GM12878 (cell line): ENCODE results near the gene HSPA12B. TPM values are rescaled to one million over a fixed set of nuclear protein-coding genes. Genes with fewer than 3 reads are reported as not detected.

Source experiments
- ATAC-seq: fragments of 200-7000 bp; cut with Tn5 transposase; 3 replicates; pipeline ENCODE4 v1.9.1; 2020; ENCODE audit warnings: mild to moderate bottlenecking, moderate library complexity
- BruUV-seq: library from RNA; stranded (reverse); fragments of 400-500 nt; replicated peaks from 2 replicates; lab custom pipeline; 2021; lab: Mats Ljungman, UMichigan
- CTCF ChIA-PET: fragments of 300-600 bp; sonication (Branson Sonifier 250); formaldehyde crosslinking; extraction: SDS; loops from one replicate; lab custom pipeline; 2021; ENCODE audit warnings: inconsistent platforms; lab: Yijun Ruan, JAX
- POLR2A ChIA-PET: fragments of 350-600 bp; formaldehyde crosslinking; extraction: SDS; loops from one replicate; lab custom pipeline; 2021; ENCODE audit warnings: inconsistent platforms; lab: Charles Lee
- RAD21 ChIA-PET: fragments of 300-600 bp; sonication (Branson Sonifier 250); formaldehyde crosslinking; loops from one replicate; lab custom pipeline; 2023; ENCODE audit warnings: antibody characterized with exemption; ENCODE audit not compliant: unreplicated experiment; lab: Charles Lee
- SMC1A ChIA-PET: fragments of 300-600 bp; sonication (Branson Sonifier 250); formaldehyde crosslinking; loops from one replicate; lab custom pipeline; 2023; ENCODE audit not compliant: unreplicated experiment, uncharacterized antibody; lab: Charles Lee
- DNase-seq: peaks from one replicate; pipeline ENCODE4 v3.0.0-alpha.2; 2011; ENCODE audit warnings: low read depth, low spot score
- FAIRE-seq: peaks from 3 replicates; lab custom pipeline; 2011; peaks lifted over from hg19 to GRCh38; lab: Jason Lieb, UNC
- H2AFZ ChIP-seq: 2 replicates; pipeline ENCODE4 v1.6.0; 2011; ENCODE audit warnings: low read depth, low read length, control low read depth; ENCODE audit not compliant: control insufficient read depth
- H3K27ac ChIP-seq: 2 replicates; pipeline ENCODE4 v1.5.1; 2011; ENCODE audit warnings: control low read depth; ENCODE audit not compliant: control insufficient read depth, insufficient read depth
- H3K27me3 ChIP-seq, 2 experiments: replicated peaks in 1 of 2; 2 replicates each; pipeline versions ENCODE4 v1.6.0 to v1.6.1; 2011; ENCODE audit warnings: low read length in 1 of 2; ENCODE audit not compliant: control insufficient read depth in 2 of 2, insufficient read depth in 2 of 2
- H3K36me3 ChIP-seq, 2 experiments: 2 replicates each; pipeline ENCODE4 v1.5.1; 2011; ENCODE audit warnings: low read length in 1 of 2; ENCODE audit not compliant: control insufficient read depth in 2 of 2, insufficient read depth in 2 of 2
- H3K4me1 ChIP-seq: 2 replicates; pipeline ENCODE4 v1.6.1; 2011; ENCODE audit warnings: mild to moderate bottlenecking, low read length, moderate library complexity, mixed read lengths; ENCODE audit not compliant: control insufficient read depth, insufficient read depth
- H3K4me2 ChIP-seq: 2 replicates; pipeline ENCODE4 v1.6.0; 2011; ENCODE audit warnings: control low read depth; ENCODE audit not compliant: control insufficient read depth, insufficient read depth
- H3K4me3 ChIP-seq: fragments of 200-600 bp; sonication (generic); 2 replicates; pipeline ENCODE4 v1.5.1; 2016
- H3K79me2 ChIP-seq: 2 replicates; pipeline ENCODE4 v1.6.0; 2011; ENCODE audit warnings: low read length; ENCODE audit not compliant: control insufficient read depth, insufficient read depth
- H3K9ac ChIP-seq: 2 replicates; pipeline ENCODE4 v1.8.0; 2011; ENCODE audit warnings: low read length, control low read depth, mixed read lengths; ENCODE audit not compliant: control insufficient read depth, insufficient read depth
- H3K9me3 ChIP-seq: replicated peaks from 3 replicates; pipeline ENCODE4 v1.5.1; 2011; ENCODE audit warnings: mild to moderate bottlenecking, low read length; ENCODE audit not compliant: control insufficient read depth, insufficient read depth
- H4K20me1 ChIP-seq: 2 replicates; pipeline ENCODE4 v1.6.0; 2011; ENCODE audit not compliant: control insufficient read depth, insufficient read depth
- ASH2L ChIP-seq: fragments of 300-600, 200-600 bp; sonication (generic); IDR thresholded peaks from 2 replicates; pipeline ENCODE4 v1.6.1; 2017; ENCODE audit warnings: low read depth, mild to moderate bottlenecking, borderline replicate concordance
- CREM ChIP-seq: IDR thresholded peaks from 2 replicates; pipeline ENCODE4 v1.6.1; 2014; ENCODE audit warnings: antibody characterized with exemption, low read depth
- FOXM1 ChIP-seq: IDR thresholded peaks from 2 replicates; pipeline ENCODE4 v1.6.1; 2012; ENCODE audit warnings: low read depth, mild to moderate bottlenecking, inconsistent platforms, low read length, moderate library complexity
- HCFC1 ChIP-seq: fragments of 150-350 bp; IDR thresholded peaks from 2 replicates; pipeline ENCODE4 v1.6.1; 2014; ENCODE audit warnings: low read length
- JUND ChIP-seq: IDR thresholded peaks from 2 replicates; pipeline ENCODE4 v1.6.1; 2012; ENCODE audit warnings: low read depth, mild to moderate bottlenecking, low read length, improper control_type of control experiment, moderate library complexity
- PAX5 ChIP-seq: IDR thresholded peaks from 2 replicates; pipeline ENCODE4 v1.6.1; 2011; ENCODE audit warnings: low read depth, low read length, borderline replicate concordance
- POU2F2 ChIP-seq: IDR thresholded peaks from 3 replicates; pipeline ENCODE4 v1.6.1; 2011; ENCODE audit warnings: low read depth, mild to moderate bottlenecking, low read length, borderline replicate concordance
- TARDBP ChIP-seq: IDR thresholded peaks from 2 replicates; pipeline ENCODE4 v1.6.1; 2016; ENCODE audit warnings: borderline replicate concordance
- ZNF622 ChIP-seq: fragments of 450-650 bp; IDR thresholded peaks from 2 replicates; pipeline ENCODE4 v1.6.1; 2017; ENCODE audit warnings: mild to moderate bottlenecking, inconsistent platforms
- WGBS: methylation state at CpG from one replicate; pipeline ENCODE4 v1.1.6; 2016; ENCODE audit warnings: low lambda C conversion rate; ENCODE audit not compliant: insufficient replicate concordance, insufficient coverage; ENCODE audit errors: missing lambda C conversion rate; 5-methylcytosine and 5-hydroxymethylcytosine counted together
- in situ Hi-C: fragments of 300-500 bp; cut with MboI; formaldehyde crosslinking; loops from 9 replicates; pipeline ENCODE4 v1.14.3; 2018; ENCODE audit warnings: mixed read lengths
- intact Hi-C: fragments of 100-400 bp; cut with micrococcal nuclease; formaldehyde crosslinking; loops from one replicate; pipeline ENCODE4 v1.14.2; 2022; ENCODE audit not compliant: unreplicated experiment
- polyA plus RNA-seq, 11 experiments: library from polyadenylated mRNA; depleted of rRNA in 4 of 11; unstranded in 6 of 11; stranded (reverse) in 5 of 11; fragments of >200 nt; fragmentation: Nextera tagmentation in 4 of 11; fragmentation: Illumina TruSeq in 1 of 11; extraction: Ambion mirVana in 4 of 11; extraction: Trizol in 1 of 11; gene quantifications; 1 replicate in 1 of 11; 2 replicates in 10 of 11; pipeline versions ENCODE4 v1.2.1 to v1.2.3, GENCODE V29; 2011 to 2016; ENCODE audit warnings: inconsistent platforms in 2 of 11, missing spikeins in 2 of 11, low read depth in 1 of 11
- total RNA-seq, 4 experiments: library from RNA; depleted of rRNA in 3 of 4; stranded (reverse); fragments of >200 nt in 3 of 4; fragmentation: Illumina TruSeq in 1 of 4; extraction: Trizol in 1 of 4; gene quantifications; 2 replicates each; pipeline versions ENCODE4 v1.2.1 to v1.2.3, GENCODE V29; 2013 to 2021
- TF ChIP-seq, protein P1 (sequence below): IDR thresholded peaks from 2 replicates; pipeline ENCODE4 v1.6.1; 2012; ENCODE audit warnings: mild to moderate bottlenecking, low read depth, low read length
- TF ChIP-seq, protein P2 (sequence below): fragments of 450-650 bp; IDR thresholded peaks from 2 replicates; pipeline ENCODE4 v1.6.1; 2017; ENCODE audit warnings: mild to moderate bottlenecking, moderate library complexity
- TF ChIP-seq, protein P3 (sequence below): fragments of 450-650 bp; IDR thresholded peaks from 2 replicates; pipeline ENCODE4 v1.6.1; 2017; ENCODE audit warnings: low read depth, mild to moderate bottlenecking, moderate library complexity

Gene HSPA12B
- total and polyA plus RNA-seq, 10 of the 15 experiments (the other 5 are each of a cell fraction or from before 2014, with no cell fraction given), result 0.08 TPM; not detected in 9

DNA sequence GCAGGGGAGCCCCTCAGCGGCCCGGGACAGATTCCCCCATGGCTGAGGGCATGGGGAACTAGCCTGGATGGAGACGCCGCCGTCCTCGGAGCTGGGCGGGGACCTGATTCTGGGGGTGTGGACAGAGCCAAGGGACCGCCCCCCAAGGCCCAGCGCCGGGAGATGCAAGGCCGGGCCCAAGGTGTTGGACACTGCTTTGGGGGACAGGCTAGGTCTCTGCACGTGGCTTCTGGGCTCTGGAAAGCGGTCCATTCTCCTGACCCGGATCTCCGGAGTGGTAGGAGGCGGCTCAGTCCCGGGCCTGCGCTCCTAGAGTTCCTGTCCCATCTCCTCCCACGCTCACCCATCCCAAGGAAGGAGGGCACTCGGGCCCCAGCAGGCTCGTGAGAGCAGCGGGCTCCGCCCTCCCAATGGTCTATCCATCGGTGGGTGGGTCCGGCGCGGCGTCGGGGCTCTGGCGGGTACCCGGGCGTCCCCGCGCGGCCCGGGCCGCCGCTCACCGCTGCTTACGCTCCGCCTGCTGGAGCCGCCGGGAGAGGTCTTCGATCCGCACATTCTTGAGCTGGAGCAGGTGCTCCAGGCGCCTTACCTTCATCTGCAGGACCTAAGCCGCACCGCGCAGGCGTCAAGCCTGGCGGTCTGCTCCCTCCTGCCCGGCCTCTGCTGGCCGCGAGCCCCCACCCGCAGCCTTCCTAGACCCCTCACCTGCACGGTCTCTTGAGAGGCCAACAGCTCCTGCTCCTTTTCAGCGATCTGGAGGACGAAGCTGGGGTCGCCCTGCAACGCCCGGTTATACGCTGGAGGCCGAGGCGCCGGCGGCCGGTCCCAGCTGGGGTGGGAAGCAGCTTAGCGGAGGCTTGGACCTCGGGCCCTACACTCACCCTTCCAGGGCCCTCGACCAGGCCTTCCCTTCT is 45.5 kb downstream of the HSPA12B start:
- Histone ChIP-seq H3K4me1 (peaks cover 12% of the 10 kb centered on the region), H3K27me3 (peaks cover 12 to 16% of the 10 kb centered on the region in 2 experiments), H3K9me3 (no peaks in the 10 kb centered on the region; the same call in 2 of the 3 replicates), H4K20me1 (no peaks in the 10 kb centered on the region), H3K36me3 (no peaks in the 10 kb centered on the region), H2AFZ (peak overlapping the region; percentile 83), H3K27ac (no peak overlapping the region), H3K79me2 (no peaks in the 10 kb centered on the region), H3K9ac (peak overlapping the region; percentile 8; the same call in 1 of the 2 replicates), H3K4me2 (peak overlapping the region; percentile 99), H3K4me3 (peak overlapping the region; percentile 55)
- intact Hi-C loops (no loop called here), in situ Hi-C loops (no loop called here)
- WGBS, result 11% methylated on average over 54 of the region's 70 CpGs
- CTCF ChIA-PET, result interaction anchor here (0.6 to 4.2 kb wide), 6 partner anchors 10 to 101 kb away, joined by 3 to 26 read pairs (median 3); partner anchors contain the start of gene ADISSP
- RAD21 ChIA-PET, result interaction anchor here (0.6 to 0.9 kb wide), 2 partner anchors 11 to 43 kb away, joined by 3 read pairs; partner anchors contain the start of genes ADISSP and AP5S1
- SMC1A ChIA-PET, result no interaction called here
- POLR2A ChIA-PET, result interaction anchor here (1.0 to 1.2 kb wide), 2 partner anchors 9 to 21 kb away, joined by 3 to 4 read pairs; no protein-coding TSS in a partner anchor
- ATAC-seq, result peak; percentile 58
- DNase-seq, result no peak
- no peak for FAIRE-seq
- no TSS peak for BruUV-seq
- TF ChIP-seq, protein P1, sequence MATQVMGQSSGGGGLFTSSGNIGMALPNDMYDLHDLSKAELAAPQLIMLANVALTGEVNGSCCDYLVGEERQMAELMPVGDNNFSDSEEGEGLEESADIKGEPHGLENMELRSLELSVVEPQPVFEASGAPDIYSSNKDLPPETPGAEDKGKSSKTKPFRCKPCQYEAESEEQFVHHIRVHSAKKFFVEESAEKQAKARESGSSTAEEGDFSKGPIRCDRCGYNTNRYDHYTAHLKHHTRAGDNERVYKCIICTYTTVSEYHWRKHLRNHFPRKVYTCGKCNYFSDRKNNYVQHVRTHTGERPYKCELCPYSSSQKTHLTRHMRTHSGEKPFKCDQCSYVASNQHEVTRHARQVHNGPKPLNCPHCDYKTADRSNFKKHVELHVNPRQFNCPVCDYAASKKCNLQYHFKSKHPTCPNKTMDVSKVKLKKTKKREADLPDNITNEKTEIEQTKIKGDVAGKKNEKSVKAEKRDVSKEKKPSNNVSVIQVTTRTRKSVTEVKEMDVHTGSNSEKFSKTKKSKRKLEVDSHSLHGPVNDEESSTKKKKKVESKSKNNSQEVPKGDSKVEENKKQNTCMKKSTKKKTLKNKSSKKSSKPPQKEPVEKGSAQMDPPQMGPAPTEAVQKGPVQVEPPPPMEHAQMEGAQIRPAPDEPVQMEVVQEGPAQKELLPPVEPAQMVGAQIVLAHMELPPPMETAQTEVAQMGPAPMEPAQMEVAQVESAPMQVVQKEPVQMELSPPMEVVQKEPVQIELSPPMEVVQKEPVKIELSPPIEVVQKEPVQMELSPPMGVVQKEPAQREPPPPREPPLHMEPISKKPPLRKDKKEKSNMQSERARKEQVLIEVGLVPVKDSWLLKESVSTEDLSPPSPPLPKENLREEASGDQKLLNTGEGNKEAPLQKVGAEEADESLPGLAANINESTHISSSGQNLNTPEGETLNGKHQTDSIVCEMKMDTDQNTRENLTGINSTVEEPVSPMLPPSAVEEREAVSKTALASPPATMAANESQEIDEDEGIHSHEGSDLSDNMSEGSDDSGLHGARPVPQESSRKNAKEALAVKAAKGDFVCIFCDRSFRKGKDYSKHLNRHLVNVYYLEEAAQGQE, result no peak
- TF ChIP-seq PAX5 (no peak), TARDBP (no peak), POU2F2 (no peak), CREM (no peak), JUND (no peak), ASH2L (no peak), ZNF622 (no peak), HCFC1 (no peak), FOXM1 (no peak)
- TF ChIP-seq, protein P2, sequence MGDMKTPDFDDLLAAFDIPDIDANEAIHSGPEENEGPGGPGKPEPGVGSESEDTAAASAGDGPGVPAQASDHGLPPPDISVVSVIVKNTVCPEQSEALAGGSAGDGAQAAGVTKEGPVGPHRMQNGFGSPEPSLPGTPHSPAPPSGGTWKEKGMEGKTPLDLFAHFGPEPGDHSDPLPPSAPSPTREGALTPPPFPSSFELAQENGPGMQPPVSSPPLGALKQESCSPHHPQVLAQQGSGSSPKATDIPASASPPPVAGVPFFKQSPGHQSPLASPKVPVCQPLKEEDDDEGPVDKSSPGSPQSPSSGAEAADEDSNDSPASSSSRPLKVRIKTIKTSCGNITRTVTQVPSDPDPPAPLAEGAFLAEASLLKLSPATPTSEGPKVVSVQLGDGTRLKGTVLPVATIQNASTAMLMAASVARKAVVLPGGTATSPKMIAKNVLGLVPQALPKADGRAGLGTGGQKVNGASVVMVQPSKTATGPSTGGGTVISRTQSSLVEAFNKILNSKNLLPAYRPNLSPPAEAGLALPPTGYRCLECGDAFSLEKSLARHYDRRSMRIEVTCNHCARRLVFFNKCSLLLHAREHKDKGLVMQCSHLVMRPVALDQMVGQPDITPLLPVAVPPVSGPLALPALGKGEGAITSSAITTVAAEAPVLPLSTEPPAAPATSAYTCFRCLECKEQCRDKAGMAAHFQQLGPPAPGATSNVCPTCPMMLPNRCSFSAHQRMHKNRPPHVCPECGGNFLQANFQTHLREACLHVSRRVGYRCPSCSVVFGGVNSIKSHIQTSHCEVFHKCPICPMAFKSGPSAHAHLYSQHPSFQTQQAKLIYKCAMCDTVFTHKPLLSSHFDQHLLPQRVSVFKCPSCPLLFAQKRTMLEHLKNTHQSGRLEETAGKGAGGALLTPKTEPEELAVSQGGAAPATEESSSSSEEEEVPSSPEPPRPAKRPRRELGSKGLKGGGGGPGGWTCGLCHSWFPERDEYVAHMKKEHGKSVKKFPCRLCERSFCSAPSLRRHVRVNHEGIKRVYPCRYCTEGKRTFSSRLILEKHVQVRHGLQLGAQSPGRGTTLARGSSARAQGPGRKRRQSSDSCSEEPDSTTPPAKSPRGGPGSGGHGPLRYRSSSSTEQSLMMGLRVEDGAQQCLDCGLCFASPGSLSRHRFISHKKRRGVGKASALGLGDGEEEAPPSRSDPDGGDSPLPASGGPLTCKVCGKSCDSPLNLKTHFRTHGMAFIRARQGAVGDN, result no peak
- TF ChIP-seq, protein P3, sequence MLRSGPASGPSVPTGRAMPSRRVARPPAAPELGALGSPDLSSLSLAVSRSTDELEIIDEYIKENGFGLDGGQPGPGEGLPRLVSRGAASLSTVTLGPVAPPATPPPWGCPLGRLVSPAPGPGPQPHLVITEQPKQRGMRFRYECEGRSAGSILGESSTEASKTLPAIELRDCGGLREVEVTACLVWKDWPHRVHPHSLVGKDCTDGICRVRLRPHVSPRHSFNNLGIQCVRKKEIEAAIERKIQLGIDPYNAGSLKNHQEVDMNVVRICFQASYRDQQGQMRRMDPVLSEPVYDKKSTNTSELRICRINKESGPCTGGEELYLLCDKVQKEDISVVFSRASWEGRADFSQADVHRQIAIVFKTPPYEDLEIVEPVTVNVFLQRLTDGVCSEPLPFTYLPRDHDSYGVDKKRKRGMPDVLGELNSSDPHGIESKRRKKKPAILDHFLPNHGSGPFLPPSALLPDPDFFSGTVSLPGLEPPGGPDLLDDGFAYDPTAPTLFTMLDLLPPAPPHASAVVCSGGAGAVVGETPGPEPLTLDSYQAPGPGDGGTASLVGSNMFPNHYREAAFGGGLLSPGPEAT, result no peak
